Common myeloid progenitor, CD34-positive (primary cell): ENCODE results near the gene LGR6.
A peak's percentile ranks its signal among the peaks of the same experiment; 100 is the strongest.

Source experiments
- CTCF ChIA-PET: fragments of 350-600 bp; sonication (Branson Sonifier 250); formaldehyde crosslinking; loops from one replicate; lab custom pipeline; 2021; ENCODE audit warnings: antibody characterized with exemption; lab: Charles Lee
- POLR2A ChIA-PET: fragments of 350-600 bp; sonication (Branson Sonifier 250); formaldehyde crosslinking; loops from one replicate; lab custom pipeline; 2021; ENCODE audit warnings: antibody characterized with exemption; lab: Charles Lee
- DNase-seq, 3 donors: peaks; one replicate each; pipeline versions ENCODE4 v3.0.0 to v3.0.0-alpha.2; 2013
- H3K27ac ChIP-seq, 2 experiments: 1 replicate in 1 of 2; 2 replicates in 1 of 2; pipeline ENCODE4 v1.7.0; 2013; ENCODE audit warnings: inconsistent platforms in 2 of 2, low read length in 2 of 2, mild to moderate bottlenecking in 2 of 2, low read depth in 1 of 2, moderate library complexity in 1 of 2; ENCODE audit not compliant: severe bottlenecking in 2 of 2, insufficient read depth in 1 of 2, poor library complexity in 1 of 2
- H3K27me3 ChIP-seq, 5 experiments: replicated peaks in 2 of 5; 1 replicate in 3 of 5; 2 replicates in 2 of 5; pipeline versions ENCODE4 v1.6.1 to v1.7.0; 2013; ENCODE audit warnings: low read length in 4 of 5, mild to moderate bottlenecking in 2 of 5, moderate library complexity in 2 of 5, inconsistent platforms in 1 of 5; ENCODE audit not compliant: insufficient read depth in 5 of 5, control insufficient read depth in 4 of 5
- H3K36me3 ChIP-seq, 4 experiments: 1 replicate in 2 of 4; 2 replicates in 2 of 4; pipeline versions ENCODE4 v1.6.1 to v1.7.0; 2013; ENCODE audit warnings: low read length in 3 of 4, control low read depth in 1 of 4, mild to moderate bottlenecking in 1 of 4; ENCODE audit not compliant: control insufficient read depth in 4 of 4, insufficient read depth in 4 of 4
- H3K4me1 ChIP-seq, 4 experiments: 1 replicate in 3 of 4; 2 replicates in 1 of 4; pipeline versions ENCODE4 v1.6.1 to v1.7.1; 2013; ENCODE audit warnings: low read length in 3 of 4, mild to moderate bottlenecking in 3 of 4, control low read depth in 1 of 4, inconsistent platforms in 1 of 4, moderate library complexity in 1 of 4; ENCODE audit not compliant: control insufficient read depth in 4 of 4, insufficient read depth in 4 of 4; ENCODE audit errors: control extremely low read depth in 1 of 4
- H3K4me3 ChIP-seq, 7 experiments: 1 replicate in 4 of 7; 2 replicates in 3 of 7; pipeline versions ENCODE4 v1.5.1 to v1.7.0; 2013; ENCODE audit warnings: mild to moderate bottlenecking in 7 of 7, low read length in 6 of 7, moderate library complexity in 6 of 7, inconsistent platforms in 2 of 7, low read depth in 2 of 7, control low read depth in 1 of 7; ENCODE audit not compliant: insufficient read depth in 4 of 7, control insufficient read depth in 1 of 7; ENCODE audit errors: extremely low read depth in 1 of 7
- H3K9me3 ChIP-seq, 5 experiments: 1 replicate in 4 of 5; 2 replicates in 1 of 5; pipeline versions ENCODE4 v1.6.1 to v1.7.1; 2013; ENCODE audit warnings: low read length in 4 of 5, mild to moderate bottlenecking in 2 of 5, inconsistent platforms in 1 of 5, low read depth in 1 of 5, moderate library complexity in 1 of 5; ENCODE audit not compliant: control insufficient read depth in 4 of 5, insufficient read depth in 2 of 5; ENCODE audit errors: control extremely low read depth in 1 of 5
- WGBS: methylation state at CpG from one replicate; pipeline ENCODE4 v1.1.5; 2013; ENCODE audit not compliant: insufficient coverage; 5-methylcytosine and 5-hydroxymethylcytosine counted together

The LGR6 gene

GRCh38 chr1:202361224-202361623 is 167.6 kb downstream of the LGR6 start:
- DNase-seq, result no peak
- 100% methylated on average over 1 of the region's 2 CpGs for WGBS
- H3K36me3 ChIP-seq, result no peaks in the 10 kb centered on the region
- POLR2A ChIA-PET, result no interaction called here
- peaks cover 0 to 4% (median 1%) of the 10 kb centered on the region in 4 experiments for H3K4me1 ChIP-seq
- H3K27me3 ChIP-seq, result no peaks in the 10 kb centered on the region
- H3K4me3 ChIP-seq, result no peak overlapping the region
- H3K9me3 ChIP-seq, result no peaks in the 10 kb centered on the region
- CTCF ChIA-PET, result interaction anchor here (0.8 to 1.0 kb wide), 2 partner anchors 11 to 100 kb away, joined by 3 read pairs; no protein-coding TSS in a partner anchor
- no peak overlapping the region for H3K27ac ChIP-seq

- H3K9me3 ChIP-seq, result no peaks in the 10 kb centered on the region
- H3K4me3 ChIP-seq, result no peak overlapping the region
- H3K27ac ChIP-seq, result no peak overlapping the region
- ChIA-PET POLR2A (interaction anchor here (0.7 kb wide), 1 partner anchor 25 kb away, joined by 4 read pairs; no protein-coding TSS in a partner anchor), CTCF (no interaction called here)
- H3K36me3 ChIP-seq, result no peaks in the 10 kb centered on the region
- no peaks in the 10 kb centered on the region for H3K27me3 ChIP-seq
- no peak for DNase-seq
- 100% methylated on average over 3 of the region's 3 CpGs for WGBS
- peaks cover 0 to 4% (median 1%) of the 10 kb centered on the region in 4 experiments for H3K4me1 ChIP-seq
Observed at GRCh38 chr1:202361701-202362100, 168.1 kb downstream of the LGR6 start.

- Histone ChIP-seq H3K27ac (no peak overlapping the region), H3K36me3 (no peaks in the 10 kb centered on the region), H3K4me3 (no peak overlapping the region), H3K4me1 (peaks cover 0 to 4% (median 1%) of the 10 kb centered on the region in 4 experiments), H3K9me3 (no peaks in the 10 kb centered on the region), H3K27me3 (no peaks in the 10 kb centered on the region)
- ChIA-PET POLR2A (interaction anchor here (0.7 kb wide), 1 partner anchor 25 kb away, joined by 4 read pairs; no protein-coding TSS in a partner anchor), CTCF (no interaction called here)
- WGBS, result 94% methylated on average over 2 of the region's 2 CpGs
- no peak for DNase-seq
Observed at GRCh38 chr1:202362212-202362611, 168.6 kb downstream of the LGR6 start.

GRCh38 chr1:202365092-202365815 is 171.7 kb downstream of the LGR6 start:
- ChIA-PET POLR2A (no interaction called here), CTCF (interaction anchor here (1.0 to 1.8 kb wide), 2 partner anchors 9 to 16 kb away, joined by 3 read pairs; no protein-coding TSS in a partner anchor)
- H3K27ac ChIP-seq, result no peak overlapping the region

GRCh38 chr1:202367271-202367670 is 173.7 kb downstream of the LGR6 start:
- POLR2A ChIA-PET, result interaction anchor here (0.6 kb wide), 1 partner anchor 25 kb away, joined by 4 read pairs; no protein-coding TSS in a partner anchor
- Histone ChIP-seq H3K9me3 (no peaks in the 10 kb centered on the region), H3K36me3 (no peaks in the 10 kb centered on the region), H3K27ac (no peak overlapping the region), H3K27me3 (no peaks in the 10 kb centered on the region), H3K4me1 (peaks cover 0 to 4% (median 1%) of the 10 kb centered on the region in 4 experiments), H3K4me3 (no peak overlapping the region)
- CTCF ChIA-PET, result no interaction called here
- no peak for DNase-seq
- 100% methylated on average over 1 of the region's 1 CpG for WGBS

More at GRCh38 chr1:202365092-202365815, 171.7 kb downstream of the LGR6 start:
- WGBS, result 72% methylated on average over 4 of the region's 4 CpGs
- H3K4me3 ChIP-seq, result no peak overlapping the region
- no peaks in the 10 kb centered on the region for H3K27me3 ChIP-seq
- H3K9me3 ChIP-seq, result no peaks in the 10 kb centered on the region
- H3K36me3 ChIP-seq, result no peaks in the 10 kb centered on the region
- peak in 2 of 3 donors; percentile 27 to 41 for DNase-seq
- H3K4me1 ChIP-seq, result peaks cover 0 to 4% (median 1%) of the 10 kb centered on the region in 4 experiments
